CD14-positive monocyte (primary cell): ENCODE data around the gene PTPRN. TPM values are rescaled to one million over a fixed set of nuclear protein-coding genes. Genes with fewer than 3 reads are reported as not detected.
A peak's percentile ranks its signal among the peaks of the same experiment; 100 is the strongest.

Experiments used
- DNase-seq, 3 donors: peaks; one replicate each; pipeline ENCODE4 v3.0.0-alpha.2; 2011 to 2022
- H2AFZ ChIP-seq: 2 replicates; pipeline ENCODE4 v1.6.0; 2012; ENCODE audit warnings: mild to moderate bottlenecking, low read depth, low read length, inconsistent platforms; ENCODE audit not compliant: insufficient read depth, poor library complexity, severe bottlenecking
- H3K27ac ChIP-seq, 2 donors: 1 replicate in 1 of 2; 2 replicates in 1 of 2; pipeline ENCODE4 v1.5.1; 2012 to 2013; ENCODE audit warnings: low read length in 2 of 2, control low read depth in 1 of 2, inconsistent platforms in 1 of 2, low read depth in 1 of 2, mild to moderate bottlenecking in 1 of 2
- H3K27me3 ChIP-seq, 2 donors: one replicate each; pipeline versions ENCODE4 v1.6.0 to v1.6.1; 2011 to 2013; ENCODE audit warnings: low read length in 2 of 2; ENCODE audit not compliant: control insufficient read depth in 2 of 2, insufficient read depth in 2 of 2
- H3K36me3 ChIP-seq, 2 donors: replicated peaks in 1 of 2; 1 replicate in 1 of 2; 2 replicates in 1 of 2; pipeline versions ENCODE4 v1.5.1 to v1.6.1; 2012 to 2013; ENCODE audit warnings: low read length in 2 of 2, control low read depth in 1 of 2, inconsistent platforms in 1 of 2, mild to moderate bottlenecking in 1 of 2; ENCODE audit not compliant: insufficient read depth in 2 of 2, control insufficient read depth in 1 of 2
- H3K4me1 ChIP-seq, 2 donors: 1 replicate in 1 of 2; 2 replicates in 1 of 2; pipeline versions ENCODE4 v1.5.1 to v1.6.1; 2012 to 2013; ENCODE audit warnings: low read length in 2 of 2, control low read depth in 1 of 2, inconsistent platforms in 1 of 2, mild to moderate bottlenecking in 1 of 2, moderate library complexity in 1 of 2; ENCODE audit not compliant: insufficient read depth in 2 of 2, control insufficient read depth in 1 of 2
- H3K4me2 ChIP-seq: replicated peaks from 2 replicates; pipeline ENCODE3; 2012; ENCODE audit warnings: low read length, moderate library complexity, mild to moderate bottlenecking; ENCODE audit not compliant: poor library complexity, severe bottlenecking; ENCODE audit errors: extremely low read depth
- H3K4me3 ChIP-seq, 3 experiments: fragments of 200-600 bp in 1 of 3; sonication (generic) in 1 of 3; replicated peaks in 1 of 3; 1 replicate in 2 of 3; 2 replicates in 1 of 3; pipeline ENCODE4 v1.5.1; 2011 to 2013; ENCODE audit warnings: low read length in 3 of 3, mild to moderate bottlenecking in 3 of 3, control low read depth in 2 of 3, low read depth in 2 of 3, inconsistent platforms in 1 of 3, moderate library complexity in 1 of 3
- H3K79me2 ChIP-seq: 2 replicates; pipeline ENCODE4 v1.6.0; 2012; ENCODE audit warnings: mild to moderate bottlenecking, control low read depth, inconsistent platforms, low read length, moderate library complexity; ENCODE audit not compliant: insufficient read depth
- H3K9ac ChIP-seq: 2 replicates; pipeline ENCODE4 v1.6.0; 2017; ENCODE audit warnings: low read length, mild to moderate bottlenecking; ENCODE audit not compliant: insufficient read depth, poor library complexity, severe bottlenecking
- H3K9me3 ChIP-seq, 2 donors: replicated peaks in 1 of 2; 1 replicate in 1 of 2; 2 replicates in 1 of 2; pipeline versions ENCODE4 v1.5.1 to v1.6.1; 2012 to 2013; ENCODE audit warnings: low read length in 2 of 2, control low read depth in 1 of 2; ENCODE audit not compliant: control insufficient read depth in 1 of 2, insufficient read depth in 1 of 2
- H4K20me1 ChIP-seq: 2 replicates; pipeline ENCODE4 v1.6.0; 2012; ENCODE audit warnings: mild to moderate bottlenecking, low read length, control low read depth, moderate library complexity; ENCODE audit not compliant: insufficient read depth
- H3K27ac Mint-ChIP-seq, 7 donors: one replicate each; pipeline ENCODE4 v1.8.0; 2020; ENCODE audit warnings: mild to moderate bottlenecking in 7 of 7, mixed read lengths in 7 of 7, moderate library complexity in 6 of 7, inconsistent platforms in 2 of 7
- H3K27me3 Mint-ChIP-seq, 3 donors: one replicate each; pipeline ENCODE4 v1.8.0; 2021 to 2022; ENCODE audit warnings: low read depth in 3 of 3, mild to moderate bottlenecking in 3 of 3, mixed read lengths in 3 of 3, moderate library complexity in 3 of 3, inconsistent platforms in 1 of 3
- H3K36me3 Mint-ChIP-seq, 2 donors: one replicate each; pipeline ENCODE4 v1.8.0; 2020; ENCODE audit warnings: mixed read lengths in 2 of 2, inconsistent platforms in 1 of 2, mild to moderate bottlenecking in 1 of 2
- H3K4me1 Mint-ChIP-seq: one replicate; pipeline ENCODE4 v1.8.0; 2020; ENCODE audit warnings: mild to moderate bottlenecking, mixed read lengths
- H3K4me3 Mint-ChIP-seq, 2 donors: one replicate each; pipeline ENCODE4 v1.8.0; 2020; ENCODE audit warnings: mild to moderate bottlenecking in 2 of 2, mixed read lengths in 2 of 2, moderate library complexity in 1 of 2
- H3K9me3 Mint-ChIP-seq, 7 donors: one replicate each; pipeline ENCODE4 v1.8.0; 2020 to 2022; ENCODE audit warnings: mixed read lengths in 7 of 7, mild to moderate bottlenecking in 6 of 7, moderate library complexity in 6 of 7, inconsistent platforms in 2 of 7
- CTCF ChIP-seq: fragments of 200-600 bp; IDR thresholded peaks from one replicate; pipeline ENCODE4 v1.8.0; 2022; ENCODE audit warnings: antibody characterized with exemption, mild to moderate bottlenecking
- WGBS: methylation state at CpG from one replicate; pipeline ENCODE4 v1.1.5; 2013; ENCODE audit warnings: missing lambda C conversion rate; ENCODE audit not compliant: insufficient coverage; 5-methylcytosine and 5-hydroxymethylcytosine counted together
- intact Hi-C, 2 donors: fragments of 100-400 bp; cut with micrococcal nuclease; formaldehyde crosslinking; loops; one replicate each; pipeline versions ENCODE4 v1.15.0 to v1.15.1; 2023
- polyA plus RNA-seq, 3 donors: library from polyadenylated mRNA; depleted of rRNA in 1 of 3; unstranded in 2 of 3; stranded (reverse) in 1 of 3; fragments of 300-500 nt in 2 of 3; fragments of >200 nt in 1 of 3; fragmentation: Illumina TruSeq in 2 of 3; gene quantifications; 1 replicate in 2 of 3; 2 replicates in 1 of 3; pipeline ENCODE4 v1.2.3, GENCODE V29; 2012 to 2021

PTPRN gene
- polyA plus RNA-seq, 3 donors, result not detected

- H3K4me2 ChIP-seq, result no peak overlapping the region
These were observed 19.5 kb downstream of the PTPRN start for GRCh38 chr2:219289537-219290361.

GRCh38 chr2:219289195-219289536 lies 20.0 kb downstream of the PTPRN start:
- Mint-ChIP-seq H3K27ac (no peak overlapping the region), H3K9me3 (peaks cover 0 to 2% (median 0%) of the 10 kb centered on the region in 7 donors), H3K27me3 (peaks cover 4 to 24% (median 17%) of the 10 kb centered on the region in 3 donors), H3K36me3 (peaks cover 20% of the 10 kb centered on the region in 2 donors), H3K4me3 (no peak overlapping the region), H3K4me1 (peaks cover 5% of the 10 kb centered on the region)
- Histone ChIP-seq H2AFZ (no peak overlapping the region), H3K27me3 (peaks cover 0 to 8% of the 10 kb centered on the region in 2 donors), H3K27ac (no peak overlapping the region), H3K4me1 (peaks cover 2 to 3% of the 10 kb centered on the region in 2 donors), H3K4me3 (no peak overlapping the region), H3K36me3 (peaks cover 17 to 20% of the 10 kb centered on the region in 2 donors), H4K20me1 (peaks cover 5% of the 10 kb centered on the region), H3K79me2 (no peaks in the 10 kb centered on the region), H3K4me2 (no peak overlapping the region), H3K9ac (no peak overlapping the region), H3K9me3 (no peaks in the 10 kb centered on the region)
- 95% methylated on average over 6 of the region's 6 CpGs for WGBS
- TF ChIP-seq CTCF, result no peak
- intact Hi-C loops, result no loop called here
- no peak for DNase-seq

More at GRCh38 chr2:219289537-219290361, 19.5 kb downstream of the PTPRN start:
- Mint-ChIP-seq H3K9me3 (peaks cover 0 to 3% (median 0%) of the 10 kb centered on the region in 7 donors), H3K4me3 (no peak overlapping the region), H3K4me1 (peaks cover 9% of the 10 kb centered on the region), H3K27ac (peak overlapping the region in 1 of 7 donors; percentile 72), H3K27me3 (peaks cover 8 to 29% (median 19%) of the 10 kb centered on the region in 3 donors), H3K36me3 (peaks cover 14 to 16% of the 10 kb centered on the region in 2 donors)
- intact Hi-C loops, result no loop called here
- no peak overlapping the region for H2AFZ ChIP-seq
- H3K27me3 ChIP-seq, result peaks cover 0 to 10% of the 10 kb centered on the region in 2 donors
- H3K4me3 ChIP-seq, result no peak overlapping the region
- TF ChIP-seq CTCF, result no peak
- no peak for DNase-seq
- H3K27ac ChIP-seq, result no peak overlapping the region
- H3K4me1 ChIP-seq, result peaks cover 6 to 9% of the 10 kb centered on the region in 2 donors
- H3K9me3 ChIP-seq, result no peaks in the 10 kb centered on the region
- peaks cover 11 to 14% of the 10 kb centered on the region in 2 donors for H3K36me3 ChIP-seq
- H4K20me1 ChIP-seq, result peaks cover 5% of the 10 kb centered on the region
- no peaks in the 10 kb centered on the region for H3K79me2 ChIP-seq
- H3K9ac ChIP-seq, result no peak overlapping the region
- WGBS, result 79% methylated on average over 5 of the region's 16 CpGs
